GM12874 (cell line): ENCODE data around the gene SYNPO.

ENCODE experiments used
- CTCF ChIP-seq: IDR thresholded peaks from 2 replicates; pipeline ENCODE4 v1.5.1; 2011; ENCODE audit warnings: low read depth, mild to moderate bottlenecking, control low read depth, low read length, moderate library complexity; ENCODE audit not compliant: insufficient read depth

SYNPO gene

GRCh38 chr5:150700594-150701377 is 60.3 kb downstream of the SYNPO start, which contains the start of gene RBM22:
Gene RBM22 (minus strand): TSS chr5:150701062. CDS start chr5:150700985, 77 bp downstream.
- peak; percentile 66 for TF ChIP-seq CTCF

DNA sequence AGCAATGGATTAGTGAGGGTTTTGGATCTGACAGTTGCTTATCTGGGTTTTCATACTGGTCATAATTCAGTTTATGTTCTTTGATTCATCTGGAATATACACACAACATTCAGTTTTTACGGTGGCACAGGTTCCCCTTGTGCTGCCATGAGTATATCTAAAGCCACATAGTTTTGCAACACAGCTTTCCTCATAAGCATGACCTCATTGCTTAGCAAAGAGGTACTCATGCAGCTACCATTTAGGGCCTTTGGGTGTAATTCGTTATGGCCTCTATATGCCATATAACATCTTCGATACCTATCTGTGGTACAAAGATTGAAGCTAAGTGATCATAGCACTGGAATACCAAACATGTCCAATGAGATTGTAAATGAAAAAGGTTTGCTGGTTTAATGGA is 63.3 kb downstream of the SYNPO start:
- no peak for TF ChIP-seq CTCF

- TF ChIP-seq CTCF = no peak
These were observed 66.4 kb downstream of the SYNPO start for GRCh38 chr5:150706776-150707390.
